H1 (cell line): Measurements from ENCODE around the gene ADCY9. TPM values are rescaled to one million over a fixed set of nuclear protein-coding genes. Genes with fewer than 3 reads are reported as not detected.

Experiments used
- CTCF ChIA-PET: fragments of 300-600 bp; sonication (Branson Sonifier 250); formaldehyde crosslinking; loops from one replicate; lab custom pipeline; 2021; ENCODE audit not compliant: partially characterized antibody; lab: Charles Lee
- POLR2A ChIA-PET: fragments of 300-600 bp; sonication (Branson Sonifier 250); formaldehyde crosslinking; loops from one replicate; lab custom pipeline; 2021; ENCODE audit warnings: inconsistent platforms; ENCODE audit not compliant: partially characterized antibody; lab: Charles Lee
- DNase-seq, 2 experiments: peaks; one replicate each; pipeline versions ENCODE4 v3.0.0 to v3.0.0-alpha.2; 2010 to 2022; ENCODE audit warnings: low spot score in 2 of 2, low read depth in 1 of 2, mixed read lengths in 1 of 2
- FAIRE-seq: peaks from 2 replicates; lab custom pipeline; 2011; peaks lifted over from hg19 to GRCh38; lab: Jason Lieb, UNC
- H2AFZ ChIP-seq: 2 replicates; pipeline ENCODE4 v1.8.1; 2012; ENCODE audit warnings: low read length, inconsistent platforms
- H2AK5ac ChIP-seq: 2 replicates; pipeline ENCODE4 v1.6.1; 2013; ENCODE audit warnings: low read depth, low read length
- H2BK120ac ChIP-seq: replicated peaks from 2 replicates; pipeline ENCODE3; 2013; ENCODE audit warnings: low read depth, low read length, inconsistent platforms
- H2BK12ac ChIP-seq: 2 replicates; pipeline ENCODE4 v1.6.1; 2013; ENCODE audit warnings: low read depth, low read length
- H2BK15ac ChIP-seq: 2 replicates; pipeline ENCODE4 v1.6.1; 2013; ENCODE audit warnings: low read length
- H2BK20ac ChIP-seq: 2 replicates; pipeline ENCODE4 v1.6.1; 2013; ENCODE audit warnings: low read length
- H2BK5ac ChIP-seq: 2 replicates; pipeline ENCODE4 v1.6.1; 2013; ENCODE audit warnings: low read depth, low read length
- H3K14ac ChIP-seq: 2 replicates; pipeline ENCODE4 v1.6.1; 2013; ENCODE audit warnings: inconsistent platforms; ENCODE audit not compliant: insufficient read length
- H3K18ac ChIP-seq: 2 replicates; pipeline ENCODE4 v1.6.1; 2013; ENCODE audit warnings: low read length; ENCODE audit errors: extremely low read depth
- H3K23ac ChIP-seq: 2 replicates; pipeline ENCODE4 v1.6.1; 2013; ENCODE audit warnings: inconsistent platforms; ENCODE audit not compliant: insufficient read length
- H3K23me2 ChIP-seq: 2 replicates; pipeline ENCODE4 v1.6.1; 2013; ENCODE audit warnings: low read depth, low read length
- H3K27ac ChIP-seq: 2 replicates; pipeline ENCODE4 v1.6.1; 2011; ENCODE audit warnings: low read depth, low read length, inconsistent platforms
- H3K27me3 ChIP-seq, 4 experiments: replicated peaks in 1 of 4; 1 replicate in 1 of 4; 2 replicates in 3 of 4; pipeline versions ENCODE4 v1.6.1 to v1.8.1; 2011 to 2013; ENCODE audit warnings: low read length in 3 of 4, mild to moderate bottlenecking in 3 of 4, inconsistent platforms in 2 of 4, mixed read lengths in 2 of 4, moderate library complexity in 1 of 4; ENCODE audit not compliant: control insufficient read depth in 3 of 4, insufficient read depth in 3 of 4; ENCODE audit errors: extremely low read depth in 1 of 4
- H3K36me3 ChIP-seq, 4 experiments: 2 replicates each; pipeline versions ENCODE4 v1.6.1 to v1.8.1; 2011 to 2013; ENCODE audit warnings: mild to moderate bottlenecking in 4 of 4, low read length in 3 of 4, moderate library complexity in 2 of 4, control low read depth in 1 of 4, inconsistent platforms in 1 of 4; ENCODE audit not compliant: insufficient read depth in 4 of 4, control insufficient read depth in 2 of 4
- H3K4ac ChIP-seq: replicated peaks from 2 replicates; pipeline ENCODE3; 2013; ENCODE audit warnings: low read length, low read depth, mixed read lengths, inconsistent platforms; ENCODE audit not compliant: insufficient read length
- H3K4me1 ChIP-seq, 4 experiments: replicated peaks in 1 of 4; 1 replicate in 1 of 4; 2 replicates in 3 of 4; pipeline versions ENCODE4 v1.6.1 to v1.8.1; 2011 to 2013; ENCODE audit warnings: low read length in 3 of 4, inconsistent platforms in 2 of 4, mixed read lengths in 1 of 4; ENCODE audit not compliant: insufficient read depth in 4 of 4, control insufficient read depth in 3 of 4
- H3K4me2 ChIP-seq, 2 experiments: 2 replicates each; pipeline versions ENCODE4 v1.6.1 to v1.8.1; 2011 to 2013; ENCODE audit warnings: low read depth in 2 of 2, low read length in 2 of 2, control low read depth in 1 of 2, inconsistent platforms in 1 of 2, mild to moderate bottlenecking in 1 of 2; ENCODE audit not compliant: insufficient read depth in 1 of 2
- H3K4me3 ChIP-seq, 4 experiments: fragments of 200-600, 300-600 bp in 1 of 4; sonication (generic), shearing (Covaris generic), sonication (Bioruptor Twin) in 1 of 4; 2 replicates each; pipeline versions ENCODE4 v1.5.1 to v1.8.1; 2011 to 2016; ENCODE audit warnings: low read length in 4 of 4, low read depth in 3 of 4, control low read depth in 2 of 4, inconsistent platforms in 2 of 4, mild to moderate bottlenecking in 2 of 4, mixed read lengths in 1 of 4, moderate library complexity in 1 of 4; ENCODE audit not compliant: insufficient read depth in 2 of 4; ENCODE audit errors: extremely low read depth in 1 of 4
- H3K56ac ChIP-seq: replicated peaks from 2 replicates; pipeline ENCODE3; 2013; ENCODE audit warnings: low read depth, mild to moderate bottlenecking, mixed read lengths, low read length, inconsistent platforms; ENCODE audit not compliant: insufficient read length
- H3K79me1 ChIP-seq: 2 replicates; pipeline ENCODE4 v1.6.1; 2013; ENCODE audit warnings: low read depth, low read length, control low read depth
- H3K79me2 ChIP-seq, 2 experiments: 2 replicates each; pipeline versions ENCODE4 v1.6.1 to v1.8.1; 2012 to 2013; ENCODE audit warnings: low read length in 2 of 2, mild to moderate bottlenecking in 2 of 2, inconsistent platforms in 1 of 2; ENCODE audit not compliant: insufficient read depth in 2 of 2, control insufficient read depth in 1 of 2
- H3K9ac ChIP-seq, 4 experiments: replicated peaks in 1 of 4; 1 replicate in 1 of 4; 2 replicates in 3 of 4; pipeline versions ENCODE4 v1.6.1 to v1.8.1; 2011 to 2013; ENCODE audit warnings: low read depth in 3 of 4, low read length in 3 of 4, control low read depth in 2 of 4, mild to moderate bottlenecking in 2 of 4, moderate library complexity in 2 of 4, inconsistent platforms in 1 of 4; ENCODE audit errors: extremely low read depth in 1 of 4
- H3K9me3 ChIP-seq, 2 experiments: 2 replicates each; pipeline versions ENCODE4 v1.6.1 to v1.8.1; 2012 to 2013; ENCODE audit warnings: mild to moderate bottlenecking in 2 of 2, moderate library complexity in 2 of 2, control low read depth in 1 of 2, inconsistent platforms in 1 of 2, low read depth in 1 of 2, low read length in 1 of 2, mixed read lengths in 1 of 2; ENCODE audit not compliant: insufficient read depth in 2 of 2
- H4K20me1 ChIP-seq, 2 experiments: replicated peaks in 1 of 2; 2 replicates each; pipeline versions ENCODE3 to v1.8.1; 2011 to 2013; ENCODE audit warnings: inconsistent platforms in 2 of 2, low read length in 2 of 2, mild to moderate bottlenecking in 1 of 2; ENCODE audit not compliant: insufficient read depth in 2 of 2, control insufficient read depth in 1 of 2
- H4K5ac ChIP-seq: 2 replicates; pipeline ENCODE4 v1.6.1; 2013; ENCODE audit warnings: low read length, low read depth, mixed read lengths, inconsistent platforms; ENCODE audit not compliant: insufficient read length
- H4K8ac ChIP-seq: 2 replicates; pipeline ENCODE4 v1.8.0; 2013; ENCODE audit warnings: mild to moderate bottlenecking, moderate library complexity, low read length, inconsistent platforms; ENCODE audit not compliant: insufficient read depth; ENCODE audit errors: extremely low read depth
- H4K91ac ChIP-seq: replicated peaks from 2 replicates; pipeline ENCODE3; 2013; ENCODE audit warnings: low read length, mixed read lengths, inconsistent platforms; ENCODE audit not compliant: insufficient read length
- ASH2L ChIP-seq: fragments of 200-600, 300-600 bp; sonication (generic); IDR thresholded peaks from one replicate; pipeline ENCODE4 v1.7.1; 2017; ENCODE audit warnings: low read length
- CBX5 ChIP-seq: fragments of 300-800, 300-1000 bp; sonication (generic); IDR thresholded peaks from 2 replicates; pipeline ENCODE4 v1.7.1; 2016; ENCODE audit warnings: antibody characterized with exemption, low read length, low read depth
- EZH2 ChIP-seq: fragments of 200-600 bp; sonication (generic); IDR thresholded peaks from 2 replicates; pipeline ENCODE4 v1.7.1; 2012; ENCODE audit warnings: low read depth, mild to moderate bottlenecking, moderate library complexity, low read length, inconsistent platforms; ENCODE audit not compliant: severe bottlenecking
- GABPA ChIP-seq: IDR thresholded peaks from 2 replicates; pipeline ENCODE4 v1.6.1; 2011; ENCODE audit warnings: mild to moderate bottlenecking, low read length, moderate library complexity, borderline replicate concordance; ENCODE audit not compliant: insufficient read depth
- GTF2F1 ChIP-seq: IDR thresholded peaks from 2 replicates; pipeline ENCODE4 v1.6.1; 2012; ENCODE audit warnings: low read depth, low read length, improper control_type of control experiment, borderline replicate concordance
- NRF1 ChIP-seq: IDR thresholded peaks from 2 replicates; pipeline ENCODE4 v1.6.1; 2011; ENCODE audit warnings: mild to moderate bottlenecking, low read depth, low read length, improper control_type of control experiment
- SP1 ChIP-seq: IDR thresholded peaks from 2 replicates; pipeline ENCODE4 v1.6.1; 2011; ENCODE audit warnings: low read depth, low read length
- TBP ChIP-seq: IDR thresholded peaks from 2 replicates; pipeline ENCODE4 v1.6.1; 2011; ENCODE audit warnings: low read depth, low read length, improper control_type of control experiment
- TCF12 ChIP-seq: IDR thresholded peaks from 2 replicates; pipeline ENCODE4 v1.6.1; 2011; ENCODE audit warnings: low read depth, mild to moderate bottlenecking, low read length
- WGBS, 2 experiments: shearing (Covaris generic) in 1 of 2; methylation state at CpG; one replicate each; pipeline versions ENCODE4 v1.1.6 to v1.1.7; 2013 to 2015; ENCODE audit warnings: low lambda C conversion rate in 2 of 2, mixed read lengths in 2 of 2, inconsistent platforms in 1 of 2, low coverage in 1 of 2, missing lambda C conversion rate in 1 of 2; ENCODE audit not compliant: insufficient replicate concordance in 2 of 2, insufficient coverage in 1 of 2, insufficient read length in 1 of 2; ENCODE audit errors: extremely low coverage in 1 of 2, missing lambda C conversion rate in 1 of 2; 5-methylcytosine and 5-hydroxymethylcytosine counted together
- polyA plus RNA-seq, 7 experiments: library from polyadenylated mRNA; depleted of rRNA in 3 of 7; stranded (reverse) in 5 of 7; unstranded in 2 of 7; fragments of >200 nt in 5 of 7; fragments of 200-250 nt in 2 of 7; gene quantifications; 1 replicate in 5 of 7; 2 replicates in 1 of 7; 4 replicates in 1 of 7; pipeline versions ENCODE4 v1.2.1 to v1.2.3, GENCODE V29; 2011 to 2013; ENCODE audit warnings: missing spikeins in 2 of 7, mixed read lengths in 2 of 7
- total RNA-seq: library from RNA; stranded (reverse); fragmentation: NEBNext Ultra II Directional; extraction: Animal tissue kit (Norgen Biotek cat#: 25700); gene quantifications from 2 replicates; pipeline ENCODE4 v1.2.1, GENCODE V29; 2021
- TF ChIP-seq, protein P1 (sequence below): IDR thresholded peaks from 2 replicates; pipeline ENCODE4 v1.6.1; 2011; ENCODE audit warnings: low read length, improper control_type of control experiment

The ADCY9 gene
- total and polyA plus RNA-seq, 2 of the 8 experiments (the other 6 are each of a cell fraction or from before 2014, with no cell fraction given), result 5.4 to 13.1 TPM

DNA sequence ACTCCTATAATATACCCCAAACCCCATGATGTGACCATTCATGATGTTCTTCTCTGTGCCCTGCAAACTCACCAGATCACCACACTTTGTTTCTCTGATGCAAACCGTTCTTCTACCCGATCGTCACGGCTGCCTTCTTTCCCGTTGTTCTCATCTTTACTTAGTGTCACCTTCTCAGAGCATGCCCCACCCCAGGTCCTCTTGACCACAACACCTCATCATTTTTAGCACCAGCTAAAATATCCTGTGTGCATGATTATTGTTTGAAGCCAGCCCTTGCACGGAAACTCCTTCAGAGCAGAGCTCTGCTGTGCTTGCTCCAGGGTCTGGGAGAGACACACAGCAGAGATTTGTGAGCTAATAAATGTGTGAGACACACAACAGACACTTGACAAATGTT lies 196.8 kb downstream of the ADCY9 start:
- Histone ChIP-seq H3K23me2 (no peaks in the 10 kb centered on the region), H3K4me2 (no peak overlapping the region), H2BK20ac (no peak overlapping the region), H2BK120ac (no peak overlapping the region), H2AFZ (no peak overlapping the region), H3K4ac (no peak overlapping the region), H4K91ac (no peak overlapping the region), H3K18ac (no peak overlapping the region), H2BK5ac (no peak overlapping the region), H3K14ac (no peak overlapping the region), H3K9ac (no peak overlapping the region), H3K27me3 (no peaks in the 10 kb centered on the region), H4K8ac (no peak overlapping the region), H4K5ac (no peak overlapping the region), H3K27ac (no peak overlapping the region), H3K4me1 (no peaks in the 10 kb centered on the region), H3K56ac (no peak overlapping the region), H3K79me2 (no peaks in the 10 kb centered on the region), H3K36me3 (no peaks in the 10 kb centered on the region), H2BK12ac (no peak overlapping the region), H2BK15ac (no peak overlapping the region), H3K9me3 (peaks cover 7 to 11% of the 10 kb centered on the region in 2 experiments), H3K79me1 (no peaks in the 10 kb centered on the region), H2AK5ac (no peak overlapping the region), H3K23ac (no peak overlapping the region), H4K20me1 (no peaks in the 10 kb centered on the region), H3K4me3 (no peak overlapping the region)
- DNase-seq (no peak), FAIRE-seq (no peak)
- ChIA-PET POLR2A (no interaction called here), CTCF (interaction anchor here (1.3 to 2.3 kb wide), 2 partner anchors 9 to 20 kb away, joined by 5 to 11 read pairs; no protein-coding TSS in a partner anchor)
- WGBS, 2 experiments, result 80% methylated on average over 6 of the region's 6 CpGs; no CpG with 5 or more reads in 1 of the 2 experiments
- TF ChIP-seq SP1, result no peak
- no peak for TF ChIP-seq EZH2
- TF ChIP-seq NRF1, result no peak
- TF ChIP-seq GABPA, result no peak
- no peak for TF ChIP-seq TBP
- TF ChIP-seq GTF2F1, result no peak
- TF ChIP-seq TCF12, result no peak
- no peak for TF ChIP-seq CBX5
- no peak for TF ChIP-seq ASH2L
- TF ChIP-seq, protein P1, sequence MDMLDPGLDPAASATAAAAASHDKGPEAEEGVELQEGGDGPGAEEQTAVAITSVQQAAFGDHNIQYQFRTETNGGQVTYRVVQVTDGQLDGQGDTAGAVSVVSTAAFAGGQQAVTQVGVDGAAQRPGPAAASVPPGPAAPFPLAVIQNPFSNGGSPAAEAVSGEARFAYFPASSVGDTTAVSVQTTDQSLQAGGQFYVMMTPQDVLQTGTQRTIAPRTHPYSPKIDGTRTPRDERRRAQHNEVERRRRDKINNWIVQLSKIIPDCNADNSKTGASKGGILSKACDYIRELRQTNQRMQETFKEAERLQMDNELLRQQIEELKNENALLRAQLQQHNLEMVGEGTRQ, result no peak
